HCT116 (cell line): ENCODE data around the gene SLC10A6. TPM values are rescaled to one million over a fixed set of nuclear protein-coding genes. Genes with fewer than 3 reads are reported as not detected.

Experiments used
- ATAC-seq: fragments of 200-7000 bp; cut with Tn5 transposase; 2 replicates; pipeline ENCODE4 v1.9.1; 2020; ENCODE audit warnings: mild to moderate bottlenecking, moderate library complexity
- BruUV-seq: library from RNA; stranded (reverse); fragments of 400-500 nt; replicated peaks from 2 replicates; lab custom pipeline; 2021; lab: Mats Ljungman, UMichigan
- CTCF ChIA-PET: fragments of 300-600 bp; sonication (Branson Sonifier 250); formaldehyde crosslinking; loops from one replicate; lab custom pipeline; 2021; ENCODE audit warnings: antibody characterized with exemption; lab: Charles Lee
- POLR2A ChIA-PET: fragments of 300-600, 350-600 bp; sonication (Branson Sonifier 250); formaldehyde crosslinking; loops from one replicate; lab custom pipeline; 2021; ENCODE audit warnings: antibody characterized with exemption; lab: Charles Lee
- RAD21 ChIA-PET, 2 experiments: fragments of 300-600 bp; sonication (Branson Sonifier 250); formaldehyde crosslinking; loops; one replicate each; lab custom pipeline; 2023; ENCODE audit warnings: low total read pairs in 2 of 2; ENCODE audit not compliant: uncharacterized antibody in 2 of 2, unreplicated experiment in 2 of 2, low non-redundant PET in 1 of 2; lab: Charles Lee
- DNase-seq: peaks from one replicate; pipeline ENCODE4 v3.0.0-alpha.2; 2010; ENCODE audit warnings: low read depth, low spot score
- H2AFZ ChIP-seq: fragments of 200-600 bp; shearing (Covaris generic), sonication (generic); 2 replicates; pipeline ENCODE4 v1.6.1; 2017; ENCODE audit warnings: low read depth, mixed run types, mixed read lengths, antibody characterized with exemption, low read length; ENCODE audit not compliant: poor library complexity, severe bottlenecking
- H3K27ac ChIP-seq: 2 replicates; pipeline ENCODE4 v1.5.1; 2012; ENCODE audit warnings: low read depth, low read length
- H3K27me3 ChIP-seq: fragments of 200-600 bp; sonication (generic); 2 replicates; pipeline ENCODE4 v1.6.1; 2016; ENCODE audit warnings: mixed run types, low read length, mixed read lengths; ENCODE audit not compliant: insufficient read depth
- H3K36me3 ChIP-seq, 2 experiments: fragments of 200-500 bp in 1 of 2; fragments of 200-600 bp in 1 of 2; sonication (Bioruptor generic) in 1 of 2; sonication (generic) in 1 of 2; 2 replicates each; pipeline versions ENCODE4 v1.5.1 to v1.6.1; 2014 to 2016; ENCODE audit warnings: low read length in 2 of 2, inconsistent platforms in 1 of 2, mixed read lengths in 1 of 2, mixed run types in 1 of 2; ENCODE audit not compliant: insufficient read depth in 2 of 2, control insufficient read depth in 1 of 2
- H3K4me1 ChIP-seq, 2 experiments: fragments of 200-600 bp in 1 of 2; sonication (generic) in 1 of 2; 2 replicates each; pipeline versions ENCODE4 v1.5.1 to v1.6.1; 2012 to 2017; ENCODE audit warnings: low read length in 2 of 2, inconsistent platforms in 1 of 2, mild to moderate bottlenecking in 1 of 2, mixed read lengths in 1 of 2, mixed run types in 1 of 2, moderate library complexity in 1 of 2; ENCODE audit not compliant: insufficient read depth in 2 of 2, control insufficient read depth in 1 of 2
- H3K4me2 ChIP-seq: fragments of 200-600 bp; sonication (generic); 2 replicates; pipeline ENCODE4 v1.6.1; 2017; ENCODE audit warnings: mixed run types, low read length, mixed read lengths
- H3K4me3 ChIP-seq, 2 experiments: fragments of 200-600 bp in 1 of 2; sonication (generic) in 1 of 2; replicated peaks in 1 of 2; 2 replicates each; pipeline ENCODE4 v1.5.1; 2011 to 2016; ENCODE audit warnings: low read length in 2 of 2, control low read depth in 1 of 2, low read depth in 1 of 2, mild to moderate bottlenecking in 1 of 2, mixed read lengths in 1 of 2, mixed run types in 1 of 2
- H3K79me2 ChIP-seq: fragments of 200-600 bp; sonication (generic); 2 replicates; pipeline ENCODE4 v1.6.1; 2017; ENCODE audit warnings: mild to moderate bottlenecking, mixed run types, low read length, moderate library complexity, mixed read lengths; ENCODE audit not compliant: insufficient read depth
- H3K9ac ChIP-seq: fragments of 200-600 bp; sonication (generic); 2 replicates; pipeline ENCODE4 v1.6.1; 2016; ENCODE audit warnings: low read length, mixed read lengths
- H3K9me2 ChIP-seq: fragments of 200-600 bp; sonication (generic), shearing (Covaris generic); 2 replicates; pipeline ENCODE4 v1.6.1; 2017; ENCODE audit warnings: mixed run types, mild to moderate bottlenecking, moderate library complexity; ENCODE audit not compliant: insufficient read depth
- H3K9me3 ChIP-seq, 2 experiments: fragments of 200-500 bp in 1 of 2; fragments of 200-600 bp in 1 of 2; sonication (Bioruptor generic) in 1 of 2; sonication (generic) in 1 of 2; 2 replicates each; pipeline ENCODE4 v1.6.1; 2014 to 2017; ENCODE audit warnings: low read length in 2 of 2, mixed read lengths in 2 of 2, inconsistent platforms in 1 of 2, low read depth in 1 of 2, mild to moderate bottlenecking in 1 of 2, mixed run types in 1 of 2, moderate library complexity in 1 of 2; ENCODE audit not compliant: control insufficient read depth in 1 of 2, insufficient read depth in 1 of 2
- H4K20me1 ChIP-seq: fragments of 200-600 bp; sonication (generic), shearing (Covaris generic); 2 replicates; pipeline ENCODE4 v1.6.1; 2017; ENCODE audit warnings: mixed run types, mild to moderate bottlenecking, moderate library complexity; ENCODE audit not compliant: insufficient read depth
- CBX3 ChIP-seq: IDR thresholded peaks from 2 replicates; pipeline ENCODE4 v1.6.1; 2012; ENCODE audit warnings: low read depth
- CEBPB ChIP-seq: IDR thresholded peaks from 2 replicates; pipeline ENCODE4 v1.6.1; 2012; ENCODE audit warnings: low read depth
- TCF7L2 ChIP-seq: IDR thresholded peaks from 2 replicates; pipeline ENCODE4 v1.7.0; 2011; ENCODE audit warnings: borderline replicate concordance, inconsistent platforms; ENCODE audit not compliant: insufficient read depth, insufficient read length; ENCODE audit errors: extremely low read depth
- YY1 ChIP-seq: IDR thresholded peaks from 2 replicates; pipeline ENCODE4 v1.6.1; 2011; ENCODE audit warnings: low read length, low read depth, moderate library complexity, mild to moderate bottlenecking; ENCODE audit not compliant: insufficient replicate concordance; ENCODE audit errors: extremely low read depth
- ZFX ChIP-seq: fragments of 450-650 bp; IDR thresholded peaks from 2 replicates; pipeline ENCODE4 v1.6.1; 2017
- ZNF274 ChIP-seq: fragments of 200-500 bp; sonication (Bioruptor generic); IDR thresholded peaks from 2 replicates; pipeline ENCODE4 v1.6.1; 2014; ENCODE audit warnings: mild to moderate bottlenecking, low read depth, low read length, inconsistent platforms
- intact Hi-C: fragments of 100-400 bp; cut with micrococcal nuclease; formaldehyde crosslinking; loops from 2 replicates; pipeline ENCODE4 v1.10.0; 2022
- total RNA-seq: library from RNA; stranded (reverse); gene quantifications from one replicate; pipeline ENCODE4 v1.2.1, GENCODE V29; 2021; ENCODE audit not compliant: unreplicated experiment
- TF ChIP-seq, protein P1 (sequence below): IDR thresholded peaks from 2 replicates; pipeline ENCODE4 v1.6.1; 2012; ENCODE audit warnings: low read depth
- TF ChIP-seq, protein P2 (sequence below), 3 experiments: fragments of 200-600 bp in 1 of 3; sonication (generic) in 1 of 3; IDR thresholded peaks in 2 of 3; conservative IDR thresholded peaks in 1 of 3; 2 replicates each; pipeline ENCODE4 v1.5.1; 2012 to 2017; ENCODE audit warnings: low read depth in 2 of 3, low read length in 2 of 3, antibody characterized with exemption in 1 of 3, borderline replicate concordance in 1 of 3, control low read depth in 1 of 3, mild to moderate bottlenecking in 1 of 3, mixed read lengths in 1 of 3, mixed run types in 1 of 3, moderate library complexity in 1 of 3; ENCODE audit not compliant: insufficient read depth in 1 of 3
- TF ChIP-seq, protein P3 (sequence below): IDR thresholded peaks from 2 replicates; pipeline ENCODE4 v1.6.1; 2012
- TF ChIP-seq, protein P4 (sequence below): IDR thresholded peaks from 2 replicates; pipeline ENCODE4 v1.6.1; 2011; ENCODE audit warnings: mild to moderate bottlenecking, low read length, moderate library complexity; ENCODE audit not compliant: insufficient replicate concordance; ENCODE audit errors: extremely low read depth

SLC10A6 gene
- total RNA-seq, 1 experiment from 2014 or later = not detected

GRCh38 chr4:86833615-86834014, 15.6 kb downstream of the SLC10A6 start:
- intact Hi-C loops = no loop called here
- Histone ChIP-seq H3K4me2 (no peak overlapping the region), H3K27me3 (no peaks in the 10 kb centered on the region), H4K20me1 (no peaks in the 10 kb centered on the region), H3K36me3 (no peaks in the 10 kb centered on the region), H3K27ac (no peak overlapping the region), H3K9ac (no peak overlapping the region), H3K9me2 (no peaks in the 10 kb centered on the region), H3K79me2 (no peaks in the 10 kb centered on the region), H3K9me3 (no peaks in the 10 kb centered on the region), H3K4me1 (peaks cover 6 to 22% of the 10 kb centered on the region in 2 experiments), H3K4me3 (no peak overlapping the region), H2AFZ (no peak overlapping the region)
- ChIA-PET CTCF (no interaction called here), RAD21 (no interaction called here), POLR2A (no interaction called here)
- TF ChIP-seq, protein P1, sequence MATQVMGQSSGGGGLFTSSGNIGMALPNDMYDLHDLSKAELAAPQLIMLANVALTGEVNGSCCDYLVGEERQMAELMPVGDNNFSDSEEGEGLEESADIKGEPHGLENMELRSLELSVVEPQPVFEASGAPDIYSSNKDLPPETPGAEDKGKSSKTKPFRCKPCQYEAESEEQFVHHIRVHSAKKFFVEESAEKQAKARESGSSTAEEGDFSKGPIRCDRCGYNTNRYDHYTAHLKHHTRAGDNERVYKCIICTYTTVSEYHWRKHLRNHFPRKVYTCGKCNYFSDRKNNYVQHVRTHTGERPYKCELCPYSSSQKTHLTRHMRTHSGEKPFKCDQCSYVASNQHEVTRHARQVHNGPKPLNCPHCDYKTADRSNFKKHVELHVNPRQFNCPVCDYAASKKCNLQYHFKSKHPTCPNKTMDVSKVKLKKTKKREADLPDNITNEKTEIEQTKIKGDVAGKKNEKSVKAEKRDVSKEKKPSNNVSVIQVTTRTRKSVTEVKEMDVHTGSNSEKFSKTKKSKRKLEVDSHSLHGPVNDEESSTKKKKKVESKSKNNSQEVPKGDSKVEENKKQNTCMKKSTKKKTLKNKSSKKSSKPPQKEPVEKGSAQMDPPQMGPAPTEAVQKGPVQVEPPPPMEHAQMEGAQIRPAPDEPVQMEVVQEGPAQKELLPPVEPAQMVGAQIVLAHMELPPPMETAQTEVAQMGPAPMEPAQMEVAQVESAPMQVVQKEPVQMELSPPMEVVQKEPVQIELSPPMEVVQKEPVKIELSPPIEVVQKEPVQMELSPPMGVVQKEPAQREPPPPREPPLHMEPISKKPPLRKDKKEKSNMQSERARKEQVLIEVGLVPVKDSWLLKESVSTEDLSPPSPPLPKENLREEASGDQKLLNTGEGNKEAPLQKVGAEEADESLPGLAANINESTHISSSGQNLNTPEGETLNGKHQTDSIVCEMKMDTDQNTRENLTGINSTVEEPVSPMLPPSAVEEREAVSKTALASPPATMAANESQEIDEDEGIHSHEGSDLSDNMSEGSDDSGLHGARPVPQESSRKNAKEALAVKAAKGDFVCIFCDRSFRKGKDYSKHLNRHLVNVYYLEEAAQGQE = no peak
- TF ChIP-seq TCF7L2 (no peak), ZNF274 (no peak), CBX3 (no peak), ZFX (no peak), YY1 (no peak), CEBPB (no peak)
- TF ChIP-seq, protein P2, sequence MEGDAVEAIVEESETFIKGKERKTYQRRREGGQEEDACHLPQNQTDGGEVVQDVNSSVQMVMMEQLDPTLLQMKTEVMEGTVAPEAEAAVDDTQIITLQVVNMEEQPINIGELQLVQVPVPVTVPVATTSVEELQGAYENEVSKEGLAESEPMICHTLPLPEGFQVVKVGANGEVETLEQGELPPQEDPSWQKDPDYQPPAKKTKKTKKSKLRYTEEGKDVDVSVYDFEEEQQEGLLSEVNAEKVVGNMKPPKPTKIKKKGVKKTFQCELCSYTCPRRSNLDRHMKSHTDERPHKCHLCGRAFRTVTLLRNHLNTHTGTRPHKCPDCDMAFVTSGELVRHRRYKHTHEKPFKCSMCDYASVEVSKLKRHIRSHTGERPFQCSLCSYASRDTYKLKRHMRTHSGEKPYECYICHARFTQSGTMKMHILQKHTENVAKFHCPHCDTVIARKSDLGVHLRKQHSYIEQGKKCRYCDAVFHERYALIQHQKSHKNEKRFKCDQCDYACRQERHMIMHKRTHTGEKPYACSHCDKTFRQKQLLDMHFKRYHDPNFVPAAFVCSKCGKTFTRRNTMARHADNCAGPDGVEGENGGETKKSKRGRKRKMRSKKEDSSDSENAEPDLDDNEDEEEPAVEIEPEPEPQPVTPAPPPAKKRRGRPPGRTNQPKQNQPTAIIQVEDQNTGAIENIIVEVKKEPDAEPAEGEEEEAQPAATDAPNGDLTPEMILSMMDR (IDR thresholded peaks at IDR 0.05 in 2 of 3, conservative IDR thresholded peaks at IDR 0.05 in 1 of 3; ENCODE audit: borderline replicate concordance in 1 of 3, insufficient read depth in 1 of 3, low read depth in 2 of 3, low read length in 2 of 3) = no peak
- TF ChIP-seq, protein P3, sequence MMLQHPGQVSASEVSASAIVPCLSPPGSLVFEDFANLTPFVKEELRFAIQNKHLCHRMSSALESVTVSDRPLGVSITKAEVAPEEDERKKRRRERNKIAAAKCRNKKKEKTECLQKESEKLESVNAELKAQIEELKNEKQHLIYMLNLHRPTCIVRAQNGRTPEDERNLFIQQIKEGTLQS = no peak
- TF ChIP-seq, protein P4, sequence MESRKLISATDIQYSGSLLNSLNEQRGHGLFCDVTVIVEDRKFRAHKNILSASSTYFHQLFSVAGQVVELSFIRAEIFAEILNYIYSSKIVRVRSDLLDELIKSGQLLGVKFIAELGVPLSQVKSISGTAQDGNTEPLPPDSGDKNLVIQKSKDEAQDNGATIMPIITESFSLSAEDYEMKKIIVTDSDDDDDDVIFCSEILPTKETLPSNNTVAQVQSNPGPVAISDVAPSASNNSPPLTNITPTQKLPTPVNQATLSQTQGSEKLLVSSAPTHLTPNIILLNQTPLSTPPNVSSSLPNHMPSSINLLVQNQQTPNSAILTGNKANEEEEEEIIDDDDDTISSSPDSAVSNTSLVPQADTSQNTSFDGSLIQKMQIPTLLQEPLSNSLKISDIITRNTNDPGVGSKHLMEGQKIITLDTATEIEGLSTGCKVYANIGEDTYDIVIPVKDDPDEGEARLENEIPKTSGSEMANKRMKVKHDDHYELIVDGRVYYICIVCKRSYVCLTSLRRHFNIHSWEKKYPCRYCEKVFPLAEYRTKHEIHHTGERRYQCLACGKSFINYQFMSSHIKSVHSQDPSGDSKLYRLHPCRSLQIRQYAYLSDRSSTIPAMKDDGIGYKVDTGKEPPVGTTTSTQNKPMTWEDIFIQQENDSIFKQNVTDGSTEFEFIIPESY = no peak
- ATAC-seq (no peak), DNase-seq (no peak)
- BruUV-seq = no TSS peak
